ENCODE measurements around the gene ATP6V1G2. TPM values are rescaled to one million over a fixed set of nuclear protein-coding genes. Genes with fewer than 3 reads are reported as not detected.
A peak's percentile ranks its signal among the peaks of the same experiment; 100 is the strongest.

Gene ATP6V1G2
- total and polyA plus RNA-seq, 2 of the 8 experiments (the other 6 are each of a cell fraction or from before 2014, with no cell fraction given) = 3.0 to 5.7 TPM

DNA sequence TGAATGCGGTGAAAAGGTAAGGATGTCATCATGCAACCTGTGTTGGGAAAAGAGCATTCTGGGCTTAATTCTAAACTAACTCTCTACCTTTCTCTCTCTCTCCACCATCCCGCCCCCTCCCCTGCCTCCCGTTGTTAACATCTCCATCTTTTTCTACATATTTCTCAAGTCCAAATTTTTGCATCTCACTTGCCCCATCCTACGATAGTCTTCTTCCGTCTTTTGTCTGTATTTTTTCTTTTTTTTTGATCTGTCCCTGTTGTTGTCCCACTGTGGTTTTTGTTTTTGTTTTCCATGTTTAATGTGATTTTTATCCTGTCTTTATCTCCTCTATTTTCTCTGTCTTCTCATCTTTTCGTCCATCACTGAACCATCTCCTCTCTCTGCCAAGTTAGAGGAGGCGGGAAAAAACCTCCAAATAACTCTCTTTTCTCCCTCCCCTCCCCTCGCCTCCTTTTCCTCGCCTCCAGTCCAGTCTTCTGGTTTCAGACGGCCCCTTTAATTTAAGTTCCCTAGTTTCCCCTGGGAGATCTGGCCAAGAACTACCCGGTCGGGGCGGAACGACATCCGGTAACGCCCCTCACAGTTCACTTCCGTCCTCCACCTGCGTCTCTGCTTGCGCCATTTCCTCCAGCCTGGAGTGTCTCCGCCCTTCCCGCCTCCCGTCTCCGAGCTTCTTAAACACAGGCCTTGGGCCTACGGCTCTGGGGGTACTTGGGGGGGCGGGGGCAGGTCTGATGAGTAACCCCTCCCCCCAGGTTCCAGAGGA, 734 bp upstream of the ATP6V1G2 start, which contains the start of gene NFKBIL1 (continued):
- TF ChIP-seq CEBPB (IDR thresholded peaks at IDR 0.05; ENCODE audit: low read depth, low read length) = peak; percentile 84
- TF ChIP-seq EGR1 (IDR thresholded peaks at IDR 0.05; ENCODE audit: borderline replicate concordance, low read depth, low read length) = peak; percentile 47; the same call in 1 of the 2 replicates
- peak; percentile 66; the same call in 1 of the 2 replicates for TF ChIP-seq SIX5 (IDR thresholded peaks at IDR 0.05; ENCODE audit: low read depth, low read length)
- TF ChIP-seq, protein P1, sequence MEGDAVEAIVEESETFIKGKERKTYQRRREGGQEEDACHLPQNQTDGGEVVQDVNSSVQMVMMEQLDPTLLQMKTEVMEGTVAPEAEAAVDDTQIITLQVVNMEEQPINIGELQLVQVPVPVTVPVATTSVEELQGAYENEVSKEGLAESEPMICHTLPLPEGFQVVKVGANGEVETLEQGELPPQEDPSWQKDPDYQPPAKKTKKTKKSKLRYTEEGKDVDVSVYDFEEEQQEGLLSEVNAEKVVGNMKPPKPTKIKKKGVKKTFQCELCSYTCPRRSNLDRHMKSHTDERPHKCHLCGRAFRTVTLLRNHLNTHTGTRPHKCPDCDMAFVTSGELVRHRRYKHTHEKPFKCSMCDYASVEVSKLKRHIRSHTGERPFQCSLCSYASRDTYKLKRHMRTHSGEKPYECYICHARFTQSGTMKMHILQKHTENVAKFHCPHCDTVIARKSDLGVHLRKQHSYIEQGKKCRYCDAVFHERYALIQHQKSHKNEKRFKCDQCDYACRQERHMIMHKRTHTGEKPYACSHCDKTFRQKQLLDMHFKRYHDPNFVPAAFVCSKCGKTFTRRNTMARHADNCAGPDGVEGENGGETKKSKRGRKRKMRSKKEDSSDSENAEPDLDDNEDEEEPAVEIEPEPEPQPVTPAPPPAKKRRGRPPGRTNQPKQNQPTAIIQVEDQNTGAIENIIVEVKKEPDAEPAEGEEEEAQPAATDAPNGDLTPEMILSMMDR (IDR thresholded peaks at IDR 0.05; ENCODE audit: control extremely low read depth in 1 of 3, insufficient read depth in 1 of 3, low read depth in 1 of 3, low read length in 3 of 3) = no peak
- TF ChIP-seq YY1 (IDR thresholded peaks at IDR 0.05; ENCODE audit: low read depth, low read length) = peak; percentile 70
- no peak for TF ChIP-seq SUZ12 (IDR thresholded peaks at IDR 0.05; ENCODE audit: low read length)
- TF ChIP-seq RFX5 (IDR thresholded peaks at IDR 0.05; ENCODE audit: borderline replicate concordance, low read depth, low read length) = no peak
- TF ChIP-seq HDAC2 (IDR thresholded peaks at IDR 0.05; ENCODE audit: borderline replicate concordance in 1 of 2, low read depth in 2 of 2, low read length in 2 of 2) = no peak
- no peak for TF ChIP-seq ZNF274 (IDR thresholded peaks at IDR 0.05; ENCODE audit: borderline replicate concordance, extremely low read depth, low read length)
- TF ChIP-seq SIRT6 (IDR thresholded peaks at IDR 0.05; ENCODE audit: low read length) = no peak
- peak; percentile 59; the same call in 1 of the 2 replicates for TF ChIP-seq JUND (IDR thresholded peaks at IDR 0.05; ENCODE audit: low read length)
- TF ChIP-seq CBX8 (IDR thresholded peaks at IDR 0.05; ENCODE audit: borderline replicate concordance, low read depth, low read length) = no peak
- no peak for TF ChIP-seq FOSL1 (IDR thresholded peaks at IDR 0.05; ENCODE audit: insufficient read depth, low read depth, low read length)
- peak in 1 of 2 experiments; percentile 61; a peak in 1 of 3 replicates for TF ChIP-seq EP300 (IDR thresholded peaks at IDR 0.05; ENCODE audit: borderline replicate concordance in 1 of 2, low read depth in 2 of 2, low read length in 2 of 2)
- TF ChIP-seq RAD21 (IDR thresholded peaks at IDR 0.05 in 1 of 2, conservative IDR thresholded peaks at IDR 0.05 in 1 of 2; ENCODE audit: low read depth in 2 of 2, low read length in 2 of 2) = peak in 1 of 2 experiments; percentile 7; a peak in 1 of 4 replicates
- no peak for TF ChIP-seq JUN (IDR thresholded peaks at IDR 0.05; ENCODE audit: low read depth, low read length)
- peak in 1 of 2 experiments; percentile 80; a peak in 2 of 4 replicates for TF ChIP-seq SIN3A (conservative IDR thresholded peaks at IDR 0.05 in 1 of 2, IDR thresholded peaks at IDR 0.05 in 1 of 2; ENCODE audit: low read depth in 1 of 2, low read length in 2 of 2)
- TF ChIP-seq KDM4A (IDR thresholded peaks at IDR 0.05; ENCODE audit: low read depth, low read length, severe bottlenecking) = no peak
- peak; percentile 98 for TF ChIP-seq GABPA (IDR thresholded peaks at IDR 0.05; ENCODE audit: borderline replicate concordance, insufficient read depth, low read length)
- TF ChIP-seq RBBP5 (IDR thresholded peaks at IDR 0.05; ENCODE audit: borderline replicate concordance, low read depth, low read length) = 0 out of 2 replicates have a peak, but pooled peaks have one; percentile 19

All from H1 (cell line).